Ramos (cell line): ENCODE data around the gene INPP5K.

Experiments
- in situ Hi-C: fragments of 300-500 bp; cut with MboI; formaldehyde crosslinking; loops from one replicate; pipeline ENCODE4 v1.14.3; 2022; ENCODE audit warnings: low sequenced_read_pairs; ENCODE audit not compliant: unreplicated experiment

The INPP5K gene

GRCh38 chr17:1488826-1489270, 27.6 kb downstream of the INPP5K start:
- in situ Hi-C loops, result no loop called here

DNA sequence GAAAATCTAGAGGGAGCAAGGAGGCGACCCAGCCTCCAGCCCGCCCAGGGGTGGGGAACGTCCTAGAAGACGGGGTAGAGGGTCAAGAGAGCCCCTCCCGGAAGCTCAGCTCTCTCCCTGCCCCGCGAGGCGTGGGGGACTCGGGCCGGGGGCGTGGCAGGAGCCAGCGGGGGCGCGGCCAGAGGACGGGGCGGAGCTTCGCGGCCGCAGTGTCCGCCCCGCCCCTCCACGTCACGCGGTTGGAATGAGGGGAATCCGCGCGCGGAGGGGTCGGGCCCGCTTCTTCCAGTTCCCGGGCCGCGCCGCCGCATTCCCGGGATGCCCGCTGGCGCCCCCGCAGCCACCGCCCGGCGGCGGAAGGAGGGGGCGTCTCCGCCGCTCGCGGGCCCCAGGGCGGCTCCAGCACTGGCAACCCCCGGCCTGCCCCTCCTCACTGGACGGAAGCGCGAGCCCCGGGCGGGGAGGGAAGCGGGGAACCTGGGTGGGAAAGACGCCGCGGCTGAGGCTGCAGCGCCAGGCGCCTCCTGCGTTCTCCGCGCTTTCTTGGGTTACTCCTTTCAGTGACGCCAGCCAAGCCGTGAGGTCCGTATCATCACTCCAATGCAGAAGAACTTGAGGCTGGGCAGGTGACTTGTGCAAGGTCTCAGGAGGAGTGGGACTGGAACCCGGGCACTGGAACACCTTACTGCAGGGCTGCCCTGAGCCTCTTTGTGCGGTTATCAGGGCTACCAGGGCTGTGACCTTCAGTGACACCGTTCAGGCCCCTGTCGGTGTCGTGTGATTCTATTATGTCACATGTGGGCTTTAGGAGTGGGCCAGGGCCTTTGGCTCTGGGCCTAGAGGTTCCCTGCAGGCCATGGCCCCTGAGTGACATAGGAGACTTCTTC, 28.2 kb downstream of the INPP5K start:
- in situ Hi-C loops, result no loop called here

DNA sequence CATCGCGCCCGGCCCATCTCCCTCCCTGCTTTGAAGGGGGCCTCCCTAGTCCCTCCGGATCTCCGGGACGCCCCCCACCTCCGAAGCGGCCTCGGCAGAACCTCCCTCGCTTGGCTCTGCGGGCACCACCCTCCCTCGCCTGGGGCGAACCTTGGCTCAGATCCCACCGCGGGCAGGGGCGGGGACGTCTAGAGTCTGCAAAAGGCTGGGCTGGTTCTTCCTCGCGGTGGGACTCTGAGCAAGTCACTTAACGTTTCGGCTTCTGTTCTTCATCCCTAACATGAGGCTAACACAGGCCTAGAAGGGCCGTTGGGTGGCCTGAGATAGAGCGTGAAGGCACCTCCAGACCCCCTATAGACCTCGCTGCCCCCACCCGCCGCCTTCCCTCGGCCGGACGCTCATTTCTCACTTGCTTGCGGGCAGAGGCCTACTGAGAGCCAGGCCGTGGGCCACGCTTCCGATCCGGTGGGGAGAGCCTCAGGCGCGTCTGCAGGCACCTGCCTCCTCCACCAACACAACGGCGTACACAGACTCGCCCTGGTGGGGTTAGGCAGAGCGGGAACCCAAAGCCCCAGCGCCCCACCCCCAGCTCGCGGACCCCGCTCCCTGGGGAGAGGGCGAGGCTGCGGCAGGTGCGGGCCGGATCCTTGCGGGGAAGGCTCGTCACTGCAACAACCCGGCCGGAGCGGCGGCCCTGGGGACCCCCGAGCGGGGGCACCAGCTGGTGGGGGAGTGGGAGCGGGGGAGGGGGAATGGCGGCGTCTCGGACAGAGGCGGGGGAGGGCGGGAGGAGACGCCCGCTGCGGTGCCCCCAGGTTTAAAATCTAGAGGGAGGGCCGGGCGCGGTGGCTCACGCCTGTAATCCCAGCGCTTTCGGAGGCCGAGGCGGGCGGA, 29.4 kb downstream of the INPP5K start:
- in situ Hi-C loops, result no loop called here

DNA sequence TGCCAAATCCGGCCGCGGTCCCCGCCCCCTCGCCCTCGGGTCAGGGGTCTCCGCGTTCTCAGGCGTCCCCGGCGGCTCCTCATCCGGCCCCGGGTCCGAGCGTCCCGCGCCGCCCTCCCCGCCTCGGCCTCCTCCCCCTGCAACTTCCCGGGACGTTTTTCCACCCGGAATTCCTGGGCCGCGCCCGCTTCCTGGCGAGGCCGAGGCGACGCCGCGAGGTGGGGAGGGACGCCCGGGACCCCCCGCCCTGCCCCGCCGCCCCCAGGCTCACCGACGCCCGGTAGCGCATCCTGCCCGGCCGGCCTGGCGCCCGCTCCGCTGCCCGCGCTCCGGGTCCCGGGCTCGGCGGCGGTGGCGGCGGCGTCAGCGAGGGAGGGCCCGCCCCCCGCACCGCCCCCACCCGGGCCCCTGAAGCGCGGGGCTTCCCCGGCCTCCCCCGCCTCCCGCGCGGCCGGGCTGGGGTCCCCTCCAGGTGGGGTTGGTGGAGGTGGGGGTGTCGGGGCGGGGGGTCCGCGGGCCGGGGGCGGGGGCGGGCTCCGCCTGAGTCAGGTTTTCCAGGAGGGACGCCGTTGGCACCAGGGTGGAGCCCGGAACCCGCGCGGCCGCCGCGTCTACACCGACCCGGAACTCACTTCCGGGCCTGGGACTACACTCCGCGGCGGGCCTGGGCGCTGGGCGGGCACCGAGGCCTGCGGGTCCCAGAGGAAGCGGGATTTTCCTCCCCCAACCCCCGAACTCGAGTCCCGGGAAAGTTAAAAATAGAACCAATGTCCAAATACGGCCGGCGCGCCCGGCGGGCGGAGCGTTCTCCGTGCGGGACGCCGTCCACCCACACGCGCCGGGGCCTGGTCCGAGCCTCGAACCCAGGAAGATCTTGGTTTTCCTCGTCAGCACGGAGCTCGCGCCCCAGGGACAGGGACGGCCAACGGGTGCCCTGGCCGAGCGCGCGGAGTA, 30.7 kb downstream of the INPP5K start:
- in situ Hi-C loops, result no loop called here

- in situ Hi-C loops, result no loop called here
Observed at GRCh38 chr17:1484676-1485422, 31.6 kb downstream of the INPP5K start.

GRCh38 chr17:1484060-1484535, 32.3 kb downstream of the INPP5K start:
- in situ Hi-C loops, result no loop called here

- in situ Hi-C loops, result no loop called here
Observed at GRCh38 chr17:1482680-1483079, 33.7 kb downstream of the INPP5K start.

DNA sequence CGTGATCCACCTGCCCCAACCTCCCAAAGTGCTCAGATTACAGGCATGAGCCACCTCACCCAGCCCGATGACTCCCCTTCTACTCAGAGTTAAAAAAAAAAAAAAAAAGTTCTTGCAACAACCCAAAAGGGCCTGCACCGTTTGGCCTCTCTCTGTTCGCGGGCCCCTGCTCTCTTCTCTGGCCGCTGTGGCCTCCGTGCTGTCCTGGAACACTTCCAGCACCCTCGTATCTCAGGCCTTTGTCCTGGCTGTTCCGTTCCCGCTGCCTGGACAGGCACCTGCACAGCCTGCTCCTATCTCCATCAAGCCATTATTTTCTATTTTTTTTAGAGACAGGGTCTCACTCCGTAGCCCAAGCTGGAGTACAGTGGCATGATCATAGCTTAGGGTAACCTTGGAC, 34.7 kb downstream of the INPP5K start:
- in situ Hi-C loops, result no loop called here

DNA sequence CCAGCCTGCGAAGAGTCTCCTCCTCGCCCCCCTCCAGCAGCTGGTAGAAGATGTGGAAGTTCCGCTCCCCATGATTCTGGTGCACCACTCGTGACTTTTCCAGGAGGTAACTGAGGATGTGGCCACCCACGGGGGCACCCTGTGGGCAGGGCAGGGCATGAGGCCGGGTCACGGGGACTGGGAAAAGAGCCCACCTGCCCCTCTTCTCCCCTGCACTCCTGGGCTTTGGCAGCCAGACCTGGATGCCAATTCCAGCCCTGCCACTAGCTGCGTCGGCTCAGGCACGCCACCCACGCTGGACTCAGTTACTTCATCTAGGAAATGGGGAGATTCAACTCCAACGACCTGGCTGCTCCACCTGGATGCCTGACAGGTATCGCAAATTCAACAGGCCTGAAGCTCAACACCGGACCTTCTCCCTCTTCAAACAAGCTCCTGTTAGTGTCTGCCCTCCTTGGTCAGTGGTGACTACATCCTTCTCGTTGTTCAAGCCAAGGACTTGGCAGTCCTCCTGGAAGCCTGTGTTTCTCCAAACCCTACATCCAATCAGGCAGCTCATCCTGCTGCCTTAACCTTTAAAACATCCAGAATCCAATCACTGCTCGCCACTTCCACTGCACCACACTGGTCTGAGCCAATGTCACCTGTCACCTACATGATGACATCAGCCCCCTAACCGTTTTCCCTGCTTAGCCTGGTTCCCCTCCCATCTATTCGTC, 35.5 kb downstream of the INPP5K start:
- in situ Hi-C loops, result no loop called here

GRCh38 chr17:1478418-1478817, 38.0 kb downstream of the INPP5K start:
- in situ Hi-C loops, result no loop called here

- in situ Hi-C loops, result no loop called here
Observed at GRCh38 chr17:1475321-1475854, 41.0 kb downstream of the INPP5K start.

GRCh38 chr17:1474402-1475189, 41.8 kb downstream of the INPP5K start:
- in situ Hi-C loops, result no loop called here

GRCh38 chr17:1473841-1474240, 42.6 kb downstream of the INPP5K start:
- in situ Hi-C loops, result no loop called here

DNA sequence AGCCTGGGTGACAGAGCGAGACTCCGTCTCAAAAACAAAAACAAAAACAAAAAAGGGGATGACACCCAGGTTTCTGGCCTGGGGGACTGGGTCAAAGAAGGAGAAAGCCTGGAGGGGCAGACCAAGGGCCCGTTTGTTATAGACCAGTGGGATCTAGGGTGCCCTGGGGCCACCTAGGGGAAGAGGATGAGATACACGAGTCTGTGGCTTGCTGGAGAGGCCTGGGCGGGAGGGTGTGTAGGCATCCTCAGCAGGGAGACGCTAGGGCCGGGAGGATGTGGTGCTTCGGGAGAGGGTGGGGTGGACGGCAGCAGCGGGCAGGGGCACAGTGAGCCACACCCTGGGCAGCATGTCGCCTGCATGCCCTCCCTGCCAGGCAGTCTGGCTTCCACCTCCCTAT, 43.2 kb downstream of the INPP5K start:
- in situ Hi-C loops, result no loop called here

- in situ Hi-C loops, result no loop called here
Observed at GRCh38 chr17:1471911-1472821, 44.2 kb downstream of the INPP5K start.

DNA sequence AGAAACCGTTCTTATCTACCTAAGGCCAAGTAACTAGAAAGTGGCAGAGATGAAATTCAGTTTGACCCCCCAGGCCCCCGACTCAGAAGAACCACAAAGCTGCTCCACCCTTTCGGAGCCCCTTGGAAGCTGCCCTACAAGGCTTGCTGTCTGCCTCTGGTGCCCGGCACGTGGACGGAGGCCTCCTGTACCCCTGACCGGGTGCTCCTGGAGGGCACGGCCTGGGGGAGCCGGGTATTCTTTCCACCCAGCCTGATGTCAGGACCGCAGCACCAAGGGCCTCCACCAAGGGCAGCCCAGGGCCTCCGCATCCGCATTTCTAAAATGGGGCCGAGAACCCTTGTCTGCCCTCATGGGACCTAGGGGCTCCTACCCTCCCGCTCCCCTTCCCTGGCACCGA, 44.9 kb downstream of the INPP5K start:
- in situ Hi-C loops, result no loop called here
